Gastrocnemius medialis (tissue), 4 donors: ENCODE data around the gene OR52B6.

Source experiments
- POLR2A ChIP-seq, 2 donors: fragments of 450-650 bp; IDR thresholded peaks; one replicate each; pipeline ENCODE4 v1.6.1; 2017; ENCODE audit warnings: antibody characterized with exemption in 2 of 2, mild to moderate bottlenecking in 2 of 2, moderate library complexity in 2 of 2
- TF ChIP-seq, protein P1 (sequence below), 5 experiments: fragments of 450-650 bp in 3 of 5; fragments of 200-600 bp in 2 of 5; sonication (generic) in 2 of 5; IDR thresholded peaks in 4 of 5; conservative IDR thresholded peaks in 1 of 5; 1 replicate in 4 of 5; 2 replicates in 1 of 5; pipeline ENCODE4 v1.5.1; 2016 to 2019; ENCODE audit warnings: antibody characterized with exemption in 5 of 5, mild to moderate bottlenecking in 3 of 5, moderate library complexity in 3 of 5

DNA sequence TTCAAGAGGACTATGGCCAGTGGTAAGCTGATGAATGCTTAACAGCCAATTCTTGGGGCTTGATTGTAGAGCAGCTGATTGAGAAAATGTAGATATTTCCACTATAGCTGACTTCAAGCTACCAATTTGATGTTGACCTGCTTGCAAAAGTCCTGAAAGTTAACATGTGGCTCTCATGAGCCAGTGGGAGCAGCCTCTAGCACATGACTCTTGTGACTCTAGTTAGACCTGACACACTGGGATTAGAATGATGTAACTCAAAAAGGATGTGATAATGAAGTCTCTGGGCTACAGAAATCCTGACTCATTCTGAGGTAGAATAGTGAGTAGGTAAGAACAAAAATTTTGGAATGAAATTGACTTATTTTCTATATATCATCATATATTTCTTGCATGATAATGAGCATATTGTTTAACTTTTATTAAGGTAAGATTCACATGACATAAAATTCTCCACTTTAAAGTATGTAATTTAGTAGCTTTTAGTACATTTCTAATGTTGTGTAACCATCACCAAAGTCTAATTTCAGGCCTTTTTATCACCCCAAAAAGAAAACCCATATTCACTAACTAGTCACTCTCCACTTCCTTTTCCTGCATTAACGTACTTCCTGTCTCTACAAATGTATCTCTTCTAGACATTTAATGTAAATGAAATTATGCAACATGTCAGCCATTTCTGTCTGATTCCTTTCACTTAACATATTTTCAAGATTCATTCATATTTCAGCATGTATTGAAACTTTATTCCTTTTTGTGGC is 16.2 kb upstream of the OR52B6 start:
- TF ChIP-seq, protein P1, sequence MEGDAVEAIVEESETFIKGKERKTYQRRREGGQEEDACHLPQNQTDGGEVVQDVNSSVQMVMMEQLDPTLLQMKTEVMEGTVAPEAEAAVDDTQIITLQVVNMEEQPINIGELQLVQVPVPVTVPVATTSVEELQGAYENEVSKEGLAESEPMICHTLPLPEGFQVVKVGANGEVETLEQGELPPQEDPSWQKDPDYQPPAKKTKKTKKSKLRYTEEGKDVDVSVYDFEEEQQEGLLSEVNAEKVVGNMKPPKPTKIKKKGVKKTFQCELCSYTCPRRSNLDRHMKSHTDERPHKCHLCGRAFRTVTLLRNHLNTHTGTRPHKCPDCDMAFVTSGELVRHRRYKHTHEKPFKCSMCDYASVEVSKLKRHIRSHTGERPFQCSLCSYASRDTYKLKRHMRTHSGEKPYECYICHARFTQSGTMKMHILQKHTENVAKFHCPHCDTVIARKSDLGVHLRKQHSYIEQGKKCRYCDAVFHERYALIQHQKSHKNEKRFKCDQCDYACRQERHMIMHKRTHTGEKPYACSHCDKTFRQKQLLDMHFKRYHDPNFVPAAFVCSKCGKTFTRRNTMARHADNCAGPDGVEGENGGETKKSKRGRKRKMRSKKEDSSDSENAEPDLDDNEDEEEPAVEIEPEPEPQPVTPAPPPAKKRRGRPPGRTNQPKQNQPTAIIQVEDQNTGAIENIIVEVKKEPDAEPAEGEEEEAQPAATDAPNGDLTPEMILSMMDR (IDR thresholded peaks at IDR 0.05 in 4 of 5, conservative IDR thresholded peaks at IDR 0.05 in 1 of 5): no peak
- no peak for TF ChIP-seq POLR2A (IDR thresholded peaks at IDR 0.05)
